CD4-positive, alpha-beta T cell (primary cell): ENCODE data around the gene TSPAN11. TPM values are rescaled to one million over a fixed set of nuclear protein-coding genes. Genes with fewer than 3 reads are reported as not detected.

ENCODE experiments used
- ATAC-seq: fragments of 200-7000 bp; cut with Tn5 transposase; one replicate; pipeline ENCODE4 v1.10.0; 2022; ENCODE audit warnings: mild to moderate bottlenecking; ENCODE audit not compliant: poor library complexity
- CTCF ChIA-PET: fragments of 350-600 bp; sonication (Branson Sonifier 250); formaldehyde crosslinking; loops from one replicate; lab custom pipeline; 2021; ENCODE audit warnings: antibody characterized with exemption, inconsistent platforms; lab: Charles Lee
- POLR2A ChIA-PET: fragments of 350-600 bp; sonication (Branson Sonifier 250); formaldehyde crosslinking; loops from one replicate; lab custom pipeline; 2021; ENCODE audit warnings: antibody characterized with exemption, inconsistent platforms; lab: Charles Lee
- DNase-seq, 14 experiments: peaks; one replicate each; pipeline ENCODE4 v3.0.0-alpha.2; 2013 to 2020; ENCODE audit warnings: mixed read lengths in 2 of 14
- H3K27ac ChIP-seq, 2 donors: one replicate each; pipeline versions ENCODE4 v1.5.1 to v1.7.0; 2013; ENCODE audit warnings: low read length in 2 of 2, low read depth in 1 of 2, mild to moderate bottlenecking in 1 of 2
- H3K27me3 ChIP-seq, 2 experiments: 1 replicate in 1 of 2; 2 replicates in 1 of 2; pipeline versions ENCODE4 v1.6.1 to v1.7.0; 2013; ENCODE audit warnings: low read length in 2 of 2, control low read depth in 1 of 2, mild to moderate bottlenecking in 1 of 2, moderate library complexity in 1 of 2; ENCODE audit not compliant: insufficient read depth in 2 of 2, control insufficient read depth in 1 of 2
- H3K36me3 ChIP-seq: one replicate; pipeline ENCODE4 v1.6.1; 2013; ENCODE audit warnings: low read length, control low read depth; ENCODE audit not compliant: insufficient read depth
- H3K4me1 ChIP-seq: one replicate; pipeline ENCODE4 v1.6.1; 2013; ENCODE audit warnings: low read length, control low read depth; ENCODE audit not compliant: insufficient read depth
- H3K4me3 ChIP-seq: one replicate; pipeline ENCODE4 v1.5.1; 2013; ENCODE audit warnings: mild to moderate bottlenecking, low read length, moderate library complexity
- H3K9me3 ChIP-seq, 2 experiments: 1 replicate in 1 of 2; 2 replicates in 1 of 2; pipeline versions ENCODE4 v1.6.1 to v1.7.0; 2013; ENCODE audit warnings: low read length in 2 of 2, mild to moderate bottlenecking in 2 of 2, control low read depth in 1 of 2, moderate library complexity in 1 of 2; ENCODE audit not compliant: control insufficient read depth in 1 of 2, insufficient read depth in 1 of 2
- H3K27ac Mint-ChIP-seq: one replicate; pipeline ENCODE4 v1.8.0; 2020; ENCODE audit warnings: mixed read lengths
- H3K27me3 Mint-ChIP-seq: one replicate; pipeline ENCODE4 v1.8.0; 2021; ENCODE audit warnings: mixed read lengths
- H3K36me3 Mint-ChIP-seq: one replicate; pipeline ENCODE4 v1.8.0; 2021; ENCODE audit warnings: low read depth, mixed read lengths
- H3K4me1 Mint-ChIP-seq: one replicate; pipeline ENCODE4 v1.8.0; 2021; ENCODE audit warnings: low read depth, mixed read lengths
- H3K4me3 Mint-ChIP-seq: one replicate; pipeline ENCODE4 v1.8.0; 2020; ENCODE audit warnings: mild to moderate bottlenecking, mixed read lengths
- H3K9me3 Mint-ChIP-seq: one replicate; pipeline ENCODE4 v1.8.0; 2020; ENCODE audit warnings: mixed read lengths
- CTCF ChIP-seq: fragments of 200-600 bp; IDR thresholded peaks from one replicate; pipeline ENCODE4 v1.8.0; 2022; ENCODE audit warnings: antibody characterized with exemption, mild to moderate bottlenecking
- intact Hi-C, 2 experiments: fragments of 100-400 bp; cut with DNase I in 1 of 2; cut with micrococcal nuclease in 1 of 2; formaldehyde crosslinking; loops; one replicate each; pipeline versions ENCODE4 v1.15.1 to v1.9.0; 2023 to 2025; cut with DNase I, micrococcal nuclease
- total RNA-seq, 174 experiments: library from RNA in 2 of 174; stranded (reverse) in 2 of 174; gene quantifications; one replicate each; pipeline ENCODE4 v1.2.3 and lab custom pipeline; 2021 to 2026

TSPAN11 gene
- total RNA-seq, 2 experiments from 2014 or later: not detected

GRCh38 chr12:30992381-30992780 lies 65.8 kb downstream of the TSPAN11 start:
- Mint-ChIP-seq H3K36me3 (no peaks in the 10 kb centered on the region), H3K9me3 (no peaks in the 10 kb centered on the region), H3K27me3 (no peaks in the 10 kb centered on the region), H3K27ac (no peak overlapping the region), H3K4me1 (no peaks in the 10 kb centered on the region), H3K4me3 (no peak overlapping the region)
- H3K4me1 ChIP-seq: no peaks in the 10 kb centered on the region
- POLR2A ChIA-PET: no interaction called here
- H3K27me3 ChIP-seq: no peaks in the 10 kb centered on the region
- ATAC-seq (no peak), DNase-seq (no peak)
- CTCF ChIA-PET: no interaction called here
- no peak for TF ChIP-seq CTCF
- no peak overlapping the region for H3K27ac ChIP-seq
- no peak overlapping the region for H3K4me3 ChIP-seq
- intact Hi-C loops: no loop called here
- H3K9me3 ChIP-seq: no peaks in the 10 kb centered on the region
- no peaks in the 10 kb centered on the region for H3K36me3 ChIP-seq

- no peak overlapping the region for H3K4me3 Mint-ChIP-seq
- H3K4me1 Mint-ChIP-seq: no peaks in the 10 kb centered on the region
- DNase-seq: no peak
- Histone ChIP-seq H3K27me3 (no peaks in the 10 kb centered on the region), H3K27ac (no peak overlapping the region), H3K4me1 (no peaks in the 10 kb centered on the region), H3K9me3 (no peaks in the 10 kb centered on the region), H3K4me3 (no peak overlapping the region), H3K36me3 (no peaks in the 10 kb centered on the region)
- H3K36me3 Mint-ChIP-seq: no peaks in the 10 kb centered on the region
- TF ChIP-seq CTCF: no peak
- H3K9me3 Mint-ChIP-seq: no peaks in the 10 kb centered on the region
- H3K27me3 Mint-ChIP-seq: no peaks in the 10 kb centered on the region
- ChIA-PET CTCF (no interaction called here), POLR2A (no interaction called here)
- H3K27ac Mint-ChIP-seq: no peak overlapping the region
- intact Hi-C loops: no loop called here
- no peak for ATAC-seq
Measured at GRCh38 chr12:30993766-30994165, 67.2 kb downstream of the TSPAN11 start.

- no peaks in the 10 kb centered on the region for H3K9me3 Mint-ChIP-seq
- TF ChIP-seq CTCF: no peak
Measured at GRCh38 chr12:30994274-30994673, 67.7 kb downstream of the TSPAN11 start.

More at GRCh38 chr12:30994274-30994673, 67.7 kb downstream of the TSPAN11 start:
- ChIA-PET POLR2A (no interaction called here), CTCF (no interaction called here)
- no peaks in the 10 kb centered on the region for H3K36me3 ChIP-seq
- H3K27ac ChIP-seq: no peak overlapping the region
- H3K4me1 ChIP-seq: no peaks in the 10 kb centered on the region
- DNase-seq (no peak), ATAC-seq (no peak)
- no peak overlapping the region for H3K4me3 ChIP-seq
- no peaks in the 10 kb centered on the region for H3K27me3 Mint-ChIP-seq
- H3K36me3 Mint-ChIP-seq: no peaks in the 10 kb centered on the region
- H3K4me1 Mint-ChIP-seq: no peaks in the 10 kb centered on the region
- no peak overlapping the region for H3K27ac Mint-ChIP-seq
- H3K4me3 Mint-ChIP-seq: no peak overlapping the region
- H3K9me3 ChIP-seq: no peaks in the 10 kb centered on the region
- intact Hi-C loops: no loop called here
- no peaks in the 10 kb centered on the region for H3K27me3 ChIP-seq
